UCSD-AML1 (cell line): ENCODE data around the gene PMCH.
"Not testable (repeated sequence)": the region's sequence is repeated elsewhere in the genome, so short reads cannot be mapped to it uniquely, and the experiment has no call there.

ENCODE experiments used
- DNase-seq: peaks from one replicate; lab custom pipeline; 2025; ENCODE audit not compliant: unreplicated experiment; lab: John Stamatoyannopoulos, UW

Gene PMCH, protein sequence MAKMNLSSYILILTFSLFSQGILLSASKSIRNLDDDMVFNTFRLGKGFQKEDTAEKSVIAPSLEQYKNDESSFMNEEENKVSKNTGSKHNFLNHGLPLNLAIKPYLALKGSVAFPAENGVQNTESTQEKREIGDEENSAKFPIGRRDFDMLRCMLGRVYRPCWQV

DNA sequence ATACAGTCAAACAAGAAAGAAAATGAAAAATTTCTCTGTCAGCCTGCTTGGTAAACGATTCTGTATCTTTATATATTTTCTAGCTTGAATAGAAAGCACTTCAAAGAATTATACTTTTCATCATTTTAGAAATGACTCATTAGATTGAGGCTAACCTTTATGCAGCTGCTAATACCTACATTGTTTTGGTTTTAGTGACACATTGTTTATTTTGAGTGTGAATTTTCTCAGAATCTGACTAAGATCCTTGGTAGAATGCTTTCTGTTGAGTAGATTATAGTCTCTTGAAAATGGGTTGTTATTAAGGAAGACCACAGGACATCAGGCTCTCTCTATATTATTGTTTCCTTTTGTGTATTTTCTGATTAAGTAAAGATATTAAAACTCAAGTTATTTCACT, at the start of gene PMCH:
Gene PMCH, minus strand, starts transcription at position 45 of the 400 bp plus-strand sequence. CDS start 63 bp downstream, outside the sequence.
- no peak for DNase-seq

DNA sequence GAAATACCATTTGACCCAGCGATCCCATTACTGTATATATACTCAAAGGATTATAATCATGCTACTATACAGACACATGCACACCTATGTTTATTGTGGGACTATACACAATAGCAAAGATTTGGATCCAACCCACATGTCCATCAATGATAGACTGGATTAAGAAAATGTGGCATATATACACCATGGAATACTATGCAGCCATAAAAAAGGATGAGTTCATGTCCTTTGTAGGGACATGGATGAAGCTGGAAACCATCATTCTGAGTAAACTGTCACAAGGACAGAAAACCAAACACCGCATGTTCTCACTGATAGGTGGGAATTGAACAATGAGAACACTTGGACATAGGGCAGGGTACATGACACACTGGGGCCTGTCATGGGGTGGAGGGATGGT, 43.2 kb upstream of the PMCH start:
- not testable (repeated sequence) for DNase-seq

DNA sequence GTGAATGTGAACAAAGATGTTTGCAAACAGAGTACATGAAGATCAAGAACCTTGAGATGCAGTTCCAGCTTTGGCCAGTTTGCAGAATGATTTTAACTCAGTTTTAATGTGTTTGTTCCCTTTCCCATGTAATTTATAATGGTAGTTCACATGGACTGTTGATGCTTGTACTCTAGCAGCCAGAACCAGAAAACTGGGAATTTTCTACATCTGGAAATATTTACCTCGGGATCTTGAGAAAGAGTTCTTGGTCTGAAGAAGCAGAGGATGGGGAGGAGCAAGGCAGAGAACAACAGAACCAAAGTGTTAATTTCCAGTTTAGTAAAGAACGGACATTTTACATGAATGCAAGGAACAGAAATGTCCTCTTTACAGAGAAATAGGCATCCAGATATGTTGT, 37.0 kb upstream of the PMCH start:
- no peak for DNase-seq

DNA sequence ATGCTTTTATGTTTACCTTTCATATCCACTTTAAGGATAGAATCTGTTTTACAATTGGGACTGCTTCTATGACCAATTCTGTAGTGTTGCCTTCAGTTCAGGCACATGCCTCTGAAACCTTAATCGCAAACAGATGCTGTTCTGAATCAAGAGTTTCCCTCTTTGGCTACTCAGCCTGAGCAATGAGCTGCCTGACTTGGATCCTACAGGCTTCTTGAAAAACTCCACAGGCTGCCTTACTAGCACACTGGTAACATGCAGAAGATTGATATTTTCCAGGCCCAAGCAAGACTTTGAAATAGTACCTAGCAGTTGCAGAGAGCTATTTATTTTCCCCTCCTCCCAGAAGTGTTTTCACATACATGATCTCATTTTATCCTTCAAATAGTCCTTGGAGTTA, 34.8 kb upstream of the PMCH start:
- DNase-seq, result no peak

DNA sequence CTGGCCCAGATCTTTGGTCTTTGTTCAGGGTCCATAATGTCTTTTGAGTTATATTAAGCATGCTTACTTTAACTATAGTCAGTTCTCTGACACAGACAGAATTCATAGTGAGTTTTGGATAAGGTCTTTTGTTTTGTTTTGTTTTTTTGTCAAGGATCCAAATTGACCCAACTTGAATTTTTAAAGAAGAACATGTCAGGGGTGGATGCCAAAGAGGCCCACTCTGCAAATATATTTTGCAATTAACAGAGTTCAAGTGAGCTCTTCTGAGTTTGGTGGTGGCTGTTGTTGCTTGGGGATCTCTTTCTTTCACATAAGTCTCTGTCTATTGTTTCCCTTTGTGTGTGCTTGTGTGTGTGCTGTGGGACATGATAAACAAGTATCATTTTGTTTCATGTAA, 34.4 kb upstream of the PMCH start:
- no peak for DNase-seq

DNA sequence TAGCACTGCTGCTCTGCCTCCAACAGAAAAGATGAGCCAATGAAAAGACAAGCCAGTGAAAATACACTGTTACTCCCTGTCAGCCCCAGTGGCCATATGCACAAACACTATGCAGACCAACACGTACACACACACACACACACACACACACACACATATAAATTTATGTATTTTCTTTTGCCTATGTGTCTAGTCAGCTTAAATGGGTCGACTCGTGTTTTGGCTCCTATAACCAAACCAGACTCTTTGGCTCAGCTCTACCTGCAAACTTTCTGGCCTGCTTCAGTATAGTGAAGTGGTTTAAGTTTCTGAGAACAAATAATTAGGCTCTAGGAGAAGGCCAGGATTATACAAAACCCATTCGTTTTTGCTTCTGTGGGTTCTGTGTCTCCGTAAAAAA, 30.3 kb upstream of the PMCH start:
- no peak for DNase-seq

DNA sequence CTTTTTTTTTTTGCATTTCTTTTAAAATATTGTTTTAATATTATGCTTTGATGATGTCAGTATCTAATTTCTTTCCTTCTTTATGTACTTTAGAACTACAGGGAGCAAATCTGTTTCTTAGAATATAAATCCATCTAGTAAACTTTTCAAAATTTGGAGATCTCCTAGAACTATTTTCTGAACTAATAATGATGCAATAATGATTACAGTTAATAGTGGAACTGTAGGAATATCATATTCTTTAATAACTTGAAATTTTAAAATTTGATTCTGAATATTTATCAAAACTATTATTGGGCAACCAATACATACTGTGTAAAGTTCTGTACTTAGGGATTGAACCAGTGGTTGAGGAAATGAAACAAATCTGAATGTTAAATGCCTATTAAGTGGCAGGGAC, 23.1 kb upstream of the PMCH start:
- no peak for DNase-seq

DNA sequence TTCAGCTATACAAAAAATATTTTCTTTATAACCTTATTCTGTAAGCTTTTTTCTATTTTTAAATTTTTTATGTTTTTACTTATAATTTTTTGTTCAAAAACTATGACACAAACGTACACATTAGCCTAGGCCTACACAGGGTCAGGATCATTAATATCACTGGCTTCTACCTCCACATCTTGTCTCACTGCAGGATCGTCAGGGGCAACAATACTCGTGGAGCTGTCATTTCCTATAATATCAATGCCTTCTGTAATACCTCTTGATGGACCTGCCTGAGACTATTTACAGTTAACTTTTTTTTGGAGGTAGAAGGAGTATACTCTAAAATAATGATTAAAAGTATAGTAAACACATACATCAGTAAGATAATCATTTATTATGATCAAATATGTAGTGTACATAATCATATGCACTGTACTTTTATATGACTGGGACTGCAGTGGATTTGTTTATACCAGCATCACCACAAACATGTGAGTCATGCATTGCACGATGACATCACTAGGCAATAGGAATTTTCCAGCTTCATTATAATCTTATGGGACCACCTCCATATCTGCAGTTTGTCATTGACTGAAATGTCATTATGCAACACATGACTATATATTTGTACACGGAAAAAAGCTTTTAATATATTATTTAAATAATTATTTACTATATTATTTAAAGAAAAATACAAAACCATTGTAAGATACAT, 18.5 kb upstream of the PMCH start:
- no peak for DNase-seq

DNA sequence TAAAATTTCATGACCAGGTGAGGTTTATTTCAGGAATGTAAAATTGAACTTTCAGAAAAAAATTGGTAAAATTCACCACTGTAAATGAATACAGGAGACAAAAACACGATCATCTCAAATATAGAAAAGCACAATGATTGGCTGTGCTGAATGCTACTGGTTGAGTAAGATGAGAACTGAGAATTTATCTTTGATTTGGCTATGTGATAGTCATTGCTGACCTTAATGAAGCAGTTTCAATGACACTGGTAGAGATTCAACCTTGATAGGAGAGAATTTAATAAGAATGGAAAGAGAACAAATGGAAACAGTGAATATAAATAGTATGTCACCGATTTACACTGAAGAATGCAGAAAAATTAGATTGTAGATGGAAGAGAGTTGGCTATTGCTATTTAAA, 6.4 kb upstream of the PMCH start:
- DNase-seq, result no peak

DNA sequence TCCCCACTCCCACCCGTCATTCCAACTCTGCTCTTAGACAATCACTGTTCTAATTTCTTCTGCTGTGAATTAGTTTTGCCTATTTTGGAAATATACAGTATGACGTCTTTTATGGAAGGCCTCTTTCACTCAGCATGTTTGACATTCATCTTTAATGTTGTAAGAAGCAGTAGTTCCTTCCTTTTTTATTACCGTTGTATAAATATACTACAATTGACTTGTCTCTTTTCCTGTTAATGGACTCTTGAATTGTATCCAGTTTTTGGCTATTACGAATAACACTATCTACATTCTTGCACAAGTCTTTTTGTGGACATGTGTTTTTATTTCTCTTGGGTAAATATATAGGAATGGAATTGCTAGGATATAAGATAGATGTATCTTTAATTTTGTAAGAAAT, 4.9 kb upstream of the PMCH start:
- DNase-seq, result no peak

DNA sequence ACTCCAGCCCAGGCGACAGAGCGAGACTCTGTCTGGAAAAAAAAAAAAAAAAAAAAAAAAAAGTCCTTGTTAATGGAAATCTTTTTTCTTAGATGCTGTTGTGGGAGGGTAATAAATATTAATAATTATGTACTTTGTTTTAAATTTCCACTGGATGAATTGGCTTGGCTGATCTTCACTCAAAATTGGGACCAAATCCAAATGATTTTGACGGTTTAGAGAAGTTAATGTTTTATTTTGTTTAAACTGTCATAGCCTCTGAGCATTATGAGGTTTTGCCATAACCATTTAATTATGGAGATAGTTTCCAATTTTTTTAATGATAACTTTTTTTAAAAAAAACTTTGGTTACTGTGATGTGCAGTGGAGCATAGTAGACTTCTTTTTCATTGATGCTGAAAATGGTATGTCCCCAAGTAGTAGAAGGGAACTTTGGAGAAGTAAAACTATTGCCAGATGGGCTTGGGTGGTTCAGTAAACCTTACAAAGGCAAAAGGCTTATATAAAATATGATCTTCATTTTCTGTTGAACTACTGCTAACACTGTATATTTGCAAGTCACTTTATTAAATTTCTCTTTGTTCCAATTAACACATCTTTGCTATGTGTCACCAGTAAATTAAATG, 3.9 kb upstream of the PMCH start:
- DNase-seq, result no peak

DNA sequence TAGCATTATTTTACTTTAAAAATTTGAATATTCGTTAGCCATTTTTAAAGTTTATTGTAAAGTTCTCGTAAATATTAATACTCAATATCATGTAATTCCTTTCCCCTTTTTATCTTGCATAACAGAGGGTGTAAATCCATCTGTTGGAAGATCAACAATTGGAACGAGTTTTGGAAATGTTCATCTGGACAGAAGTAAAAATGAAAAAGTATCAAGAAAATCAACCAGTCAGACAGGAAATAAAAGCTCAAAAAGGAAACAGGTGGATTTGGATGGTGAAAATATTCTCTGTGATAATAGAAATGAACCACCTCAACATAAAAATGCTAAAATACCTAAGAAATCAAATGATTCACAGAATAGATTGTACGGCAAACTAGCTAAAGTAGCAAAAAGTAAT, 1.8 kb downstream of the PMCH start:
- DNase-seq, result no peak

DNA sequence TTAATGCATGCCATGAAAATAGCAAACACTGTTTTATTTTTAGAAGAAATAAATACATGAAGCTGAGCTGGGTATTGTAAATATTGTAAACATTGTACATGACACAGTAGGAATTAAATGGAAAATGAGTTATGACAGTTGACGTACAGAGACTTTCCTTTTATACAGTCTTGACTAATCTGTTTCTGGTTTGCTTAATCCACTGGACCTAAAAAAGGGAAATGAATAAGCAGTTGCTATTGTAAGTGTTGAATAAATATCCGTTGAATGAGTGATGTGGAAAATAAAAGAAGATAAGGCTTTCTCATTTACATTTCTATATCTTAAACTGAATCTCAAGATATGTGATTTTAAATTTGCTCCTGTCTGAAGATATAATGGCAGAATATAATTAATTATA, 15.0 kb downstream of the PMCH start:
- no peak for DNase-seq

DNA sequence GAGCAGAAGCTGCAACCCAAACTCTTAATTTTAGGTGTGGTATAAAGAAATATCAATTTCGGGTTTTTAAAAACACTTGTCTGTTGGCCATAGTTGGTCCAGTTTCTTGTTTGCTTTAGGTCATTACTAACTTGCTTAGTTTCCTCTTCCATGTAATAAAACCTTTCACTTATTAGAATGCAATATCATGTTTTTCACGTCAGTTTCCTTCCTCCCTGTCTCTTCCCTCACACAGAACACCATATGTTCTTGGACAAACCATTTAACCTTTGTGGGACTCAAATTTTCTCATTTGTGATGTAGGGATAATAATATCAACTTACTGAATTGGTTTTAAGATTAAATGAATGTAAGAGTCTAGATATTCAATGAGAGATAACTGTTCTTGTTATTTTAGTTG, 22.9 kb downstream of the PMCH start:
- DNase-seq, result no peak

DNA sequence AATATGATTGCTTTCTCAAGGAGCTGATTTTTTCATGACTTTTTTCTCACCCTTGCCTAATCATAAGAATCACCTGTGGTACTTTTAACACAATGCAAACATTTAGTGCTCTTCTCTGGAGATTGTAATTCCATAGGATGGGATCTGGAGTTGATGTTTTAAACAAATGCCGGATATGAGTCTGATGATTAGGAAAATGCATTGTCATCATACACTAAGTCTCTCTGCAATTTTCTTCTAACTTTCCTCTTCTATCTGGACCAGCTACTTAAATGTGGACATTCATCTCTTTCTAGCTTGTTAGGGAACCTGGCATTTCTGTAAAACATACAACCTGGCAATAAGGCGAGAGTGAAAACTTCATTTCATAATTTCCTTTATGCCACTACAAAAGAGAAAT, 23.5 kb downstream of the PMCH start:
- no peak for DNase-seq

DNA sequence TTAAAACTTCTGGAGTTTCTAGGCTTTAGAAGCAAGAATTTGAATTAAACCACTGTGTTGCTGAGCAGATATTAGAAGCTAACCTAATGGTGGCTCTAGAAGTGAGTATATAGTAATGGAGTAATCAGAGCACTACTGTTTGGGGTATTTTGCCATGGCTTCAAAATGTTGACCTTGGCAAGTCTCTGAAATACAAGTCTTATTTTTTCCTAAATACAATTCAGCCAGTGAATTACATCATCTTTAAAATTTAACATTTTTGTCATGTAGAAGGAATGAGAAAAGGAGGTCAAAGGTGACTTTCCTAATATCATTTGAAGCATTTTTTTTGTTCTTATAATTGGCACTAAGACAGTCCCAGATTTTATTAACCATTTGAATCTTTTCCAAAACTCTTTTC, 25.2 kb downstream of the PMCH start:
- no peak for DNase-seq

DNA sequence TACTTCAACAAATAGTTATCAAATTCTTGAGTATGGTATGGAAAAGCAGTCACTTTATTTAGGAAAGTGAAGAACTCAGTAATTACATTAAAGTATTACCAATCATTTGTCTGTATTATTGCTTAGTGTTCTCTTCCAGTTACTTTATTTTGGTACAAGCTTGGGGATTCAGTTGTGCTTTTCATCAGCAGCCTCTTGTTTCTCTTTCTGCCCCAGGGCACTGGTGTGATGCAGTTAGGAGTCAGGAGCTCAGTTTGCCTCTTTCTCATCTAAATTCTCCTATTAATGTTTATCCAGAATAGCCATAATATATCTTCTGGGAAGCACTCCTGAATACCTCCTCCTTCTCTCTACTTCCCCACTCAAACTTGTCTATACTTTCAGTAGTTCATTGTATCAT, 25.7 kb downstream of the PMCH start:
- DNase-seq, result no peak

DNA sequence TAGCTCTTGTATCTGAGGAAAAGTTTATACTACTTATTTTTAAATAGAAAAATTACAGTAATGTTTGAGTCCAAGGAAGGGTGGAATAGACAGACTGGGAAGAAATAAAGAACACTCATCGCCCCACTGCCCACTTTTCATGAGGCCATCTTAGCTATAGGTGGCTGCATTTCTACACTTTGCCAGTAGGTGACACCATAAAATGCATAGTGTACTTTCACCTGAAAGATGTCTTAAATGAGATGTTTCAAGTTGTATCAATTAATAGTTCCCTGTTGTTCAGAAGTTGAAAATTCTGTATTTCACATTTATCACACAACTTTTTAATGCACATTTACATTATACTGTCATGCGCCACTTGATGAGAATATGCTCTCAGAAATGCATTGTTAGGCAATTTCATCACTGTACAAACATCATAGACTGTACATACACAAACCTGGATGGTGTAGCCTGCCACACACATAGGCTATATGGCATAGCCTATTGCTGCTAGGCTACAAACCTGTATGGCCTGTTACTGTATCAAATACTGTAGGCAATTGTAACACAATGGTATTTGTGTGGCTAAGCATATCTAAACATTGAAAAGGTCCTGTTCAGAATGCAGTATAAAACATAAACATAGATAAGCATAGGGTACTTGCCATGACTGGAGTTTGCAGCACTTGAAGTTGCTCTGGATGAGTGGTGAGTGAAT, 27.6 kb downstream of the PMCH start:
- no peak for DNase-seq

DNA sequence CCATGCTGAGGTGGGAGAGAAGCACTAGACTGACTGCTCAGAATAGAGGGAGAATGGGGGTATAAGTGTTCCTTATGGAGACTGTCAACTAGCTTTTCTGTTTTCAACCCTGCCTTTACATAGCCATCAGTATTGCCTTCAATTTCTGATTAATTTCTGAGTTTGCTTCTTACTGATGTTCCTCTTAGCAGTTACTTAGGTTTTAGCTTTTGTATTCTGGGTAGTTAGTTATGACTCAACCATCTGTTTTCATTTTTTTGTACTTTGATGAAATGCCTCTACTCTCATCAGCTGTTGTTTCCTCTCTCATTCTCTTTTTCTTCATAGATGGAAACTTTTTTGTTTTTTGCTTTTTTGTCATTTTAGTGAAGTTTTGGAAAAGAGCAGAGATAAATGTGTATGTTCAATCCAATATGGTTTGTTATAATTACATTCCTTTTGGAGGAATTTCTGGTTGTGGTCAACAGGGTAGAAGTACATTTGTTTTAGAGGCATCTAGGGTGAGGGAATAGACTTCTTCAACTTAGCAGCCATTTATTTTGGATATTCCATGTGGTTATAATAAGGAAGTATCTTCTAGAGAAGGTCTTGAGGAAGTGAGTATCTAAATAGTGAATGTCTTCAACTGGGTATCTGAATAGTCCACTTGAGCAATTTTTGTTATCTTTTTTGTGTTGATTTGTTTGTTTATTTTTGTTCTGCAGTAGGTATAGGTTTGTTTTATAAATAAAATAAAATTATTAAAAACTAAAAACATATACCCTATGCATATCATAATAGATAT, 29.6 kb downstream of the PMCH start:
- no peak for DNase-seq

DNA sequence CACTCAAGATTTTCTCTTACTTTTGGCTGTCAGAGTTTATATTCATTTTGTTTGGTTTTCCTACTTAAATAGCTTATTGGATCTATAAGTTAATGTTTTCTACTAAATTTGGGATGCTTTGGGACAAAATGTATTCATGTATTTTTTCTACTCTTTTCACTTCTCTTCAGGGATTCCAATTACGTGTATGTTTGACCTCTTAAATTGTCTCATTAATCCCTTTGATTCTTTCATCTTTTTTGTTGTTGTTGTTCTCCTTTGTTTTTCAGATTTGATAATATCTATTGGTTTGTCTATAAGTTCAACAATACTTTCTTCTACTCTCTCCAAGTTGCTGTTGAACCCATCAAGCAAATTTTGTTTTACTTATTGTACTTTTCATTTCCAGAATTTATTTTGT, 34.2 kb downstream of the PMCH start:
- no peak for DNase-seq

DNA sequence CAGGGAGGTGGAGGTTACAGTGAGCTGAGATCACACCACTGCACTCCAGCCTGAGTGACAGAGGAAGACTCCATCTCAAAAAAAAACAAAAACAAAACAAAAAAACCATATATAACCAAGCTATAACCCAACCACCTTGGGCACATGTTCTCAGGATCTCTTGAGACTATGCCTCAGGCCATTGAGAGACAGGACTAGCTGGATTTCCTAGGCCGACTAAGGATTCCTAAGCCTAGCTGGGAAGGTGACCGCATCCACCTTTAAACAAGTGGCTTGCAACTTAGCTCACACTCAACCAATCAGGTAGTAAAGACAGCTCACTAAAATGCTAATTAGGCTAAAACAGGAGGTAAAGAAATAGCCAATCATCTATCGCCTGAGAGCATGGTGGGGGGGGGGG, 42.4 kb downstream of the PMCH start:
- DNase-seq, result not testable (repeated sequence)
